Tibial nerve (tissue), 4 donors: ENCODE results near the gene PPEF1.

Source experiments
- CTCF ChIP-seq, 5 experiments: fragments of 200-600 bp in 3 of 5; fragments of 450-650 bp in 2 of 5; sonication (generic) in 3 of 5; IDR thresholded peaks; one replicate each; pipeline ENCODE4 v1.5.1; 2016 to 2019; ENCODE audit warnings: antibody characterized with exemption in 5 of 5, mild to moderate bottlenecking in 3 of 5, moderate library complexity in 2 of 5
- EP300 ChIP-seq, 2 donors: sonication (generic); formaldehyde crosslinking; IDR thresholded peaks; one replicate each; pipeline ENCODE4 v1.6.1; 2017; ENCODE audit warnings: antibody characterized with exemption in 2 of 2, mild to moderate bottlenecking in 1 of 2

GRCh38 chrX:18877469-18877868 lies 170.0 kb downstream of the PPEF1 start:
- TF ChIP-seq CTCF (IDR thresholded peaks at IDR 0.05) (no peak), EP300 (IDR thresholded peaks at IDR 0.05) (no peak)
